GM23338 (cell line): ENCODE results near the gene PUS3. TPM values are rescaled to one million over a fixed set of nuclear protein-coding genes. Genes with fewer than 3 reads are reported as not detected.
A peak's percentile ranks its signal among the peaks of the same experiment; 100 is the strongest.

Source experiments
- ATAC-seq: fragments of 200-7000 bp; cut with Tn5 transposase; 3 replicates; pipeline ENCODE4 v1.9.1; 2020
- DNase-seq: peaks from one replicate; pipeline ENCODE4 v3.0.0-alpha.2; 2015; ENCODE audit warnings: low spot score
- H2AFZ ChIP-seq: fragments of 200-600 bp; sonication (generic); 2 replicates; pipeline ENCODE4 v1.8.0; 2016; ENCODE audit warnings: antibody characterized with exemption, mild to moderate bottlenecking, moderate library complexity
- H3F3A ChIP-seq: fragments of 200-600 bp; sonication (generic); replicated peaks from 2 replicates; pipeline ENCODE4 v1.8.0; 2017; ENCODE audit warnings: antibody characterized with exemption, mixed run types, low read depth
- H3K27ac ChIP-seq: fragments of 200-600 bp; sonication (generic); 2 replicates; pipeline ENCODE4 v1.6.1; 2016; ENCODE audit warnings: low read depth
- H3K27me3 ChIP-seq: fragments of 200-600 bp; sonication (generic); 2 replicates; pipeline ENCODE4 v1.8.0; 2016; ENCODE audit warnings: mild to moderate bottlenecking, mixed run types, moderate library complexity; ENCODE audit not compliant: insufficient read depth
- H3K36me3 ChIP-seq: fragments of 200-600 bp; sonication (generic); 2 replicates; pipeline ENCODE4 v1.8.0; 2016; ENCODE audit warnings: mild to moderate bottlenecking; ENCODE audit not compliant: insufficient read depth
- H3K4me1 ChIP-seq: fragments of 200-600 bp; sonication (generic); 2 replicates; pipeline ENCODE4 v1.8.0; 2016; ENCODE audit warnings: mild to moderate bottlenecking, moderate library complexity; ENCODE audit not compliant: insufficient read depth
- H3K4me2 ChIP-seq: fragments of 200-600 bp; sonication (generic); 2 replicates; pipeline ENCODE4 v1.7.1; 2017; ENCODE audit warnings: mixed run types
- H3K4me3 ChIP-seq: fragments of 200-600 bp; sonication (generic); 2 replicates; pipeline ENCODE4 v1.6.1; 2016; ENCODE audit warnings: mixed run types
- H3K79me2 ChIP-seq: fragments of 200-600 bp; sonication (generic); replicated peaks from 2 replicates; pipeline ENCODE4 v1.8.0; 2017; ENCODE audit warnings: mild to moderate bottlenecking; ENCODE audit not compliant: insufficient read depth
- H3K9me2 ChIP-seq: fragments of 200-600 bp; sonication (generic); 2 replicates; pipeline ENCODE4 v1.8.0; 2017; ENCODE audit not compliant: insufficient read depth
- H4K20me1 ChIP-seq: fragments of 200-600 bp; sonication (generic); replicated peaks from 2 replicates; pipeline ENCODE4 v1.8.0; 2017; ENCODE audit warnings: mild to moderate bottlenecking; ENCODE audit not compliant: insufficient read depth
- H3K27ac Mint-ChIP-seq: 2 replicates; pipeline ENCODE4 v1.8.0; 2020; ENCODE audit warnings: inconsistent platforms, mild to moderate bottlenecking, moderate library complexity, mixed read lengths
- H3K27me3 Mint-ChIP-seq: 3 replicates; pipeline ENCODE4 v1.8.0; 2022; ENCODE audit warnings: low read depth, mild to moderate bottlenecking, moderate library complexity, mixed read lengths, inconsistent platforms; ENCODE audit not compliant: insufficient read depth, poor library complexity
- H3K36me3 Mint-ChIP-seq: 3 replicates; pipeline ENCODE4 v1.8.0; 2021; ENCODE audit warnings: low read depth, mild to moderate bottlenecking, inconsistent platforms, moderate library complexity, mixed read lengths
- H3K4me1 Mint-ChIP-seq: 3 replicates; pipeline ENCODE4 v1.8.0; 2020; ENCODE audit warnings: mild to moderate bottlenecking, inconsistent platforms, mixed read lengths
- H3K4me3 Mint-ChIP-seq: 3 replicates; pipeline ENCODE4 v1.8.0; 2021; ENCODE audit warnings: moderate library complexity, mild to moderate bottlenecking, inconsistent platforms, mixed read lengths
- H3K9me3 Mint-ChIP-seq: 3 replicates; pipeline ENCODE4 v1.8.0; 2020; ENCODE audit warnings: moderate library complexity, mild to moderate bottlenecking, inconsistent platforms, mixed read lengths
- CREB1 ChIP-seq: fragments of 250-450 bp; sonication (Bioruptor Pico); IDR thresholded peaks from 2 replicates; pipeline ENCODE4 v1.5.0; 2020; ENCODE audit warnings: low read depth, mild to moderate bottlenecking, moderate library complexity
- EZH2 ChIP-seq: fragments of 200-600 bp; sonication (generic); IDR thresholded peaks from one replicate; pipeline ENCODE4 v1.8.0; 2017; ENCODE audit warnings: antibody characterized with exemption, mild to moderate bottlenecking, low read depth; ENCODE audit not compliant: unreplicated experiment
- EZH2phosphoT487 ChIP-seq: fragments of 200-600 bp; sonication (generic); IDR thresholded peaks from one replicate; pipeline ENCODE4 v1.8.1; 2018; ENCODE audit warnings: antibody characterized with exemption; ENCODE audit not compliant: unreplicated experiment
- NANOG ChIP-seq: IDR thresholded peaks from 2 replicates; pipeline ENCODE4 v1.6.1; 2016; ENCODE audit warnings: antibody characterized with exemption, borderline replicate concordance
- POLR2AphosphoS5 ChIP-seq: IDR thresholded peaks from 2 replicates; pipeline ENCODE4 v1.6.1; 2016; ENCODE audit warnings: antibody characterized with exemption, low read depth
- STAT1 ChIP-seq: IDR thresholded peaks from one replicate; pipeline ENCODE4 v1.6.1; 2016; ENCODE audit warnings: antibody characterized with exemption; ENCODE audit not compliant: unreplicated experiment
- ZNF462 ChIP-seq: fragments of 250-450 bp; sonication (Bioruptor Pico); IDR thresholded peaks from 2 replicates; pipeline ENCODE4 v1.5.0; 2020; ENCODE audit warnings: mild to moderate bottlenecking, moderate library complexity
- polyA plus RNA-seq: library from polyadenylated mRNA; unstranded; fragments of >200 nt; fragmentation: Nextera tagmentation; extraction: Ambion mirVana; gene quantifications from 2 replicates; pipeline ENCODE4 v1.2.1, GENCODE V29; 2016
- total RNA-seq: library from RNA; depleted of rRNA; stranded (reverse); fragments of >200 nt; shearing (Covaris generic); gene quantifications from 2 replicates; pipeline ENCODE4 v1.2.3, GENCODE V29; 2014
- TF ChIP-seq, protein P1 (sequence below): IDR thresholded peaks from one replicate; pipeline ENCODE4 v1.6.1; 2018; ENCODE audit warnings: antibody characterized with exemption; ENCODE audit not compliant: unreplicated experiment

PUS3 gene
- total and polyA plus RNA-seq, 2 experiments from 2014 or later, result 15.8 to 24.1 TPM

DNA sequence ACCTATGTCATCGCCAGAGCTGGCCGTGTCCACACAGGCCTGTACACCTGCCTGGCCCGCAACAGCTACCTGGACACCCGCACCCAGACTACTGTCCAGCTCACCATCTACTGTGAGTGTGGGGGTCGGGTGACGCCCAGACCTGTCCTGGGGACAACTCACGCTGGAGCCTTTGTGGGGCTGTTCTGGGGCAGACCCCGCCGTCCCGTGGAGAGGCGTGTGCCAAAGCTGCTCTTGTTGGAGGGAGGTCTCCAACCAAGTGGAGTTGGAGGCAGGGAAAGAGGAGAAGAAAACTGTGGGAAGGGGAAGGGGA lies 47.1 kb upstream of the PUS3 start (continued):
- TF ChIP-seq NANOG (no peak), EZH2 (no peak), EZH2phosphoT487 (no peak), ZNF462 (no peak), STAT1 (no peak), CREB1 (CRISPR knock-in tag) (no peak), POLR2AphosphoS5 (no peak)

GRCh38 chr11:125949271-125950177 lies 46.5 kb upstream of the PUS3 start:
- H3K4me2 ChIP-seq, result no peak overlapping the region
- H4K20me1 ChIP-seq, result no peaks in the 10 kb centered on the region
- H3K79me2 ChIP-seq, result no peaks in the 10 kb centered on the region
- no peaks in the 10 kb centered on the region for H3K27me3 ChIP-seq
- Mint-ChIP-seq H3K9me3 (no peaks in the 10 kb centered on the region), H3K27me3 (peaks cover 3% of the 10 kb centered on the region), H3K27ac (peak overlapping the region; percentile 67; the same call in 1 of the 2 replicates), H3K36me3 (no peaks in the 10 kb centered on the region; the same call in 2 of the 3 replicates), H3K4me3 (no peak overlapping the region), H3K4me1 (peaks cover 9% of the 10 kb centered on the region)
- H3K4me1 ChIP-seq, result no peaks in the 10 kb centered on the region
- H2AFZ ChIP-seq, result no peak overlapping the region
- no peak for DNase-seq
- H3K4me3 ChIP-seq, result no peak overlapping the region
- ATAC-seq, result no peak
- no peaks in the 10 kb centered on the region for H3F3A ChIP-seq
- H3K9me2 ChIP-seq, result no peaks in the 10 kb centered on the region
- no peaks in the 10 kb centered on the region for H3K36me3 ChIP-seq
- H3K27ac ChIP-seq, result no peak overlapping the region
- TF ChIP-seq POLR2AphosphoS5, result no peak
- TF ChIP-seq, protein P1, sequence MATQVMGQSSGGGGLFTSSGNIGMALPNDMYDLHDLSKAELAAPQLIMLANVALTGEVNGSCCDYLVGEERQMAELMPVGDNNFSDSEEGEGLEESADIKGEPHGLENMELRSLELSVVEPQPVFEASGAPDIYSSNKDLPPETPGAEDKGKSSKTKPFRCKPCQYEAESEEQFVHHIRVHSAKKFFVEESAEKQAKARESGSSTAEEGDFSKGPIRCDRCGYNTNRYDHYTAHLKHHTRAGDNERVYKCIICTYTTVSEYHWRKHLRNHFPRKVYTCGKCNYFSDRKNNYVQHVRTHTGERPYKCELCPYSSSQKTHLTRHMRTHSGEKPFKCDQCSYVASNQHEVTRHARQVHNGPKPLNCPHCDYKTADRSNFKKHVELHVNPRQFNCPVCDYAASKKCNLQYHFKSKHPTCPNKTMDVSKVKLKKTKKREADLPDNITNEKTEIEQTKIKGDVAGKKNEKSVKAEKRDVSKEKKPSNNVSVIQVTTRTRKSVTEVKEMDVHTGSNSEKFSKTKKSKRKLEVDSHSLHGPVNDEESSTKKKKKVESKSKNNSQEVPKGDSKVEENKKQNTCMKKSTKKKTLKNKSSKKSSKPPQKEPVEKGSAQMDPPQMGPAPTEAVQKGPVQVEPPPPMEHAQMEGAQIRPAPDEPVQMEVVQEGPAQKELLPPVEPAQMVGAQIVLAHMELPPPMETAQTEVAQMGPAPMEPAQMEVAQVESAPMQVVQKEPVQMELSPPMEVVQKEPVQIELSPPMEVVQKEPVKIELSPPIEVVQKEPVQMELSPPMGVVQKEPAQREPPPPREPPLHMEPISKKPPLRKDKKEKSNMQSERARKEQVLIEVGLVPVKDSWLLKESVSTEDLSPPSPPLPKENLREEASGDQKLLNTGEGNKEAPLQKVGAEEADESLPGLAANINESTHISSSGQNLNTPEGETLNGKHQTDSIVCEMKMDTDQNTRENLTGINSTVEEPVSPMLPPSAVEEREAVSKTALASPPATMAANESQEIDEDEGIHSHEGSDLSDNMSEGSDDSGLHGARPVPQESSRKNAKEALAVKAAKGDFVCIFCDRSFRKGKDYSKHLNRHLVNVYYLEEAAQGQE, result no peak
